LNCaP clone FGC (cell line): ENCODE data around the gene RBPJ.
"Not testable (repeated sequence)": the region's sequence is repeated elsewhere in the genome, so short reads cannot be mapped to it uniquely, and the experiment has no call there.

Source experiments
- DNase-seq: peaks from one replicate; pipeline ENCODE4 v3.0.0-alpha.2; 2011; ENCODE audit warnings: low read depth
- H3K4me3 ChIP-seq: 2 replicates; pipeline ENCODE4 v1.5.1; 2011; ENCODE audit warnings: mild to moderate bottlenecking, low read depth, low read length, control low read depth
- CTCF ChIP-seq: IDR thresholded peaks from 2 replicates; pipeline ENCODE4 v1.5.1; 2012; ENCODE audit warnings: mild to moderate bottlenecking; ENCODE audit not compliant: control insufficient read depth, insufficient read depth; ENCODE audit errors: extremely low read depth

RBPJ gene

GRCh38 chr4:26311633-26312032 lies 9.2 kb upstream of the RBPJ start:
- H3K4me3 ChIP-seq, result no peak overlapping the region
- DNase-seq, result no peak
- no peak for TF ChIP-seq CTCF

GRCh38 chr4:26315316-26315932 lies 5.4 kb upstream of the RBPJ start:
- not testable (repeated sequence) for H3K4me3 ChIP-seq, DNase-seq

GRCh38 chr4:26317766-26318165 lies 3.0 kb upstream of the RBPJ start:
- TF ChIP-seq CTCF, result no peak

GRCh38 chr4:26319467-26319948 lies 1.3 kb upstream of the RBPJ start:
- peak overlapping the region; percentile 88 for H3K4me3 ChIP-seq
- TF ChIP-seq CTCF, result peak; percentile 27
- peak; percentile 100 for DNase-seq

More at GRCh38 chr4:26317766-26318165, 3.0 kb upstream of the RBPJ start:
- H3K4me3 ChIP-seq, result no peak overlapping the region
- no peak for DNase-seq

DNA sequence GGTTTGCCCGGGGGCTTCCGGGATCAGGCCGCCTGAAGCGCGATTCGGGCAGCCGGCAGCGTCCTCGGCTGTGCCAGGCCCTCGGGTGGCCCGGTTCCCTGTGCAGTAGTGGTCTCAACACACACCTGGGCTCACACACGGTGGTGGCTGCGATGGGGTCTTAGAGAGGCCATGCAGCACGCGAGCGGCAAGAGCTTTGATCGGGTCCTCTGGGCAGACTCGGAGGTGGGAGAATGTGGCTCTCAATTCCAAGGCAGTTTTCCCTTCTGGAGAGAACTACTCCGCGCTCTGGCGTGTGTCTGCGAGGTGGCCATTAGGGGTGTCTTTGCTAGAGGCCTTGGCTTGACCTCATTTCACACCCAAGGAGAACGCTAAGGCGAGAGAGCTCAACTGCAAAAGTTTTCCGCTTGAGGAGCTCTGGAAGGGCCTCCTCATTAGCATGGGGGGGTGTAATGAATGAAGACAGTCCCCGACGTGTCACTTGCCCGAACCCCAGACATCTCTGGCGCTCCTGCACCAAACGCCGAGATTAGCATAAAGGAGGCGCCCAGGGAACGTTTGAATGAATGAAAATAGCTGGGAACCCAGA lies 771 bp upstream of the RBPJ start:
- no peak for DNase-seq
- TF ChIP-seq CTCF, result no peak

GRCh38 chr4:26321373-26322221 lies 783 bp downstream of the RBPJ start:
- TF ChIP-seq CTCF, result no peak
- no peak for DNase-seq
- peak overlapping the region; percentile 88 for H3K4me3 ChIP-seq

More for the DNA sequence above, 771 bp upstream of the RBPJ start:
- peak overlapping the region; percentile 88 for H3K4me3 ChIP-seq

GRCh38 chr4:26322346-26322745 lies 1.5 kb downstream of the RBPJ start:
- peak overlapping the region; percentile 88 for H3K4me3 ChIP-seq
- DNase-seq, result no peak
- no peak for TF ChIP-seq CTCF
